Natural killer cell (primary cell): ENCODE results near the gene VAMP1. TPM values are rescaled to one million over a fixed set of nuclear protein-coding genes. Genes with fewer than 3 reads are reported as not detected.

Experiments
- ATAC-seq, 3 donors: fragments of 150-1000 bp in 2 of 3; fragments of 200-7000 bp in 1 of 3; cut with Tn5 transposase; 1 replicate in 1 of 3; 2 replicates in 2 of 3; pipeline ENCODE4 v1.10.0; 2021; ENCODE audit warnings: mild to moderate bottlenecking in 2 of 3, moderate library complexity in 2 of 3
- DNase-seq, 2 donors: peaks; one replicate each; pipeline versions ENCODE4 v3.0.0 to v3.0.0-alpha.2; 2013 to 2021; ENCODE audit warnings: mixed read lengths in 1 of 2
- H3K27ac ChIP-seq: one replicate; pipeline ENCODE4 v1.5.1; 2013; ENCODE audit warnings: mild to moderate bottlenecking, low read length
- H3K27me3 ChIP-seq: one replicate; pipeline ENCODE4 v1.6.1; 2013; ENCODE audit warnings: low read length; ENCODE audit not compliant: control insufficient read depth, insufficient read depth
- H3K36me3 ChIP-seq: one replicate; pipeline ENCODE4 v1.6.1; 2013; ENCODE audit warnings: low read length; ENCODE audit not compliant: control insufficient read depth, insufficient read depth
- H3K4me1 ChIP-seq: one replicate; pipeline ENCODE4 v1.6.1; 2013; ENCODE audit warnings: low read length; ENCODE audit not compliant: control insufficient read depth, insufficient read depth
- H3K4me3 ChIP-seq: one replicate; pipeline ENCODE4 v1.5.1; 2013; ENCODE audit warnings: low read length
- H3K9me3 ChIP-seq: one replicate; pipeline ENCODE4 v1.6.1; 2013; ENCODE audit warnings: low read length; ENCODE audit not compliant: control insufficient read depth, insufficient read depth
- H3K27ac Mint-ChIP-seq, 2 donors: one replicate each; pipeline ENCODE4 v1.8.0; 2022; ENCODE audit warnings: mild to moderate bottlenecking in 2 of 2, mixed read lengths in 2 of 2, moderate library complexity in 1 of 2
- H3K27me3 Mint-ChIP-seq, 2 donors: one replicate each; pipeline ENCODE4 v1.8.0; 2022; ENCODE audit warnings: low read depth in 2 of 2, mixed read lengths in 2 of 2
- H3K36me3 Mint-ChIP-seq: one replicate; pipeline ENCODE4 v1.8.0; 2022; ENCODE audit warnings: mixed read lengths
- H3K4me1 Mint-ChIP-seq, 2 donors: one replicate each; pipeline ENCODE4 v1.8.0; 2022; ENCODE audit warnings: mixed read lengths in 2 of 2
- H3K4me3 Mint-ChIP-seq: one replicate; pipeline ENCODE4 v1.8.0; 2022; ENCODE audit warnings: mild to moderate bottlenecking, moderate library complexity, mixed read lengths
- H3K9me3 Mint-ChIP-seq, 2 donors: one replicate each; pipeline ENCODE4 v1.8.0; 2022; ENCODE audit warnings: mixed read lengths in 2 of 2
- CTCF ChIP-seq: fragments of 200-600 bp; IDR thresholded peaks from one replicate; pipeline ENCODE4 v1.8.0; 2022; ENCODE audit warnings: antibody characterized with exemption
- WGBS: methylation state at CpG from one replicate; pipeline ENCODE4 v1.1.7; 2013; ENCODE audit warnings: missing lambda C conversion rate; ENCODE audit not compliant: insufficient coverage; 5-methylcytosine and 5-hydroxymethylcytosine counted together
- intact Hi-C: fragments of 100-400 bp; cut with micrococcal nuclease; formaldehyde crosslinking; loops from one replicate; pipeline ENCODE4 v1.14.2; 2022
- total RNA-seq, 4 donors: library from RNA; stranded (reverse); fragments of 120-200 nt in 1 of 4; gene quantifications; one replicate each; pipeline versions ENCODE4 v1.2.3 to v1.2.4, GENCODE V29; 2013 to 2022

Gene VAMP1
- total RNA-seq, 3 donors from 2014 or later (not counting 1 experiment from before 2014, with no cell fraction given) = 81.0 to 84.3 (median 83.8) TPM

- H3K4me1 Mint-ChIP-seq = peaks cover 0 to 26% of the 10 kb centered on the region in 2 donors
These were observed 46.5 kb downstream of the VAMP1 start for GRCh38 chr12:6424008-6424347.

GRCh38 chr12:6423267-6424007 lies 47.0 kb downstream of the VAMP1 start:
- Mint-ChIP-seq H3K27me3 (no peaks in the 10 kb centered on the region), H3K4me3 (no peak overlapping the region), H3K9me3 (no peaks in the 10 kb centered on the region), H3K36me3 (no peaks in the 10 kb centered on the region), H3K4me1 (peaks cover 0 to 26% of the 10 kb centered on the region in 2 donors), H3K27ac (peak overlapping the region in 1 of 2 donors; percentile 68)
- no peaks in the 10 kb centered on the region for H3K27me3 ChIP-seq
- 11% methylated on average over 9 of the region's 9 CpGs for WGBS
- H3K27ac ChIP-seq = no peak overlapping the region
- TF ChIP-seq CTCF = peak; percentile 79
- H3K4me1 ChIP-seq = peaks cover 32% of the 10 kb centered on the region
- intact Hi-C loops = loop anchor here (1.0 to 2.0 kb wide), 4 partner anchors 42 to 115 kb away; partner anchors contain the start of gene MRPL51
- DNase-seq (peak; percentile 61 to 95), ATAC-seq (peak; percentile 91 to 96 (median 93))
- no peaks in the 10 kb centered on the region for H3K9me3 ChIP-seq
- H3K36me3 ChIP-seq = no peaks in the 10 kb centered on the region
- no peak overlapping the region for H3K4me3 ChIP-seq

More at GRCh38 chr12:6424008-6424347, 46.5 kb downstream of the VAMP1 start:
- Mint-ChIP-seq H3K9me3 (no peaks in the 10 kb centered on the region), H3K4me3 (no peak overlapping the region), H3K27ac (peak overlapping the region in 1 of 2 donors; percentile 68), H3K27me3 (no peaks in the 10 kb centered on the region), H3K36me3 (no peaks in the 10 kb centered on the region)
- Histone ChIP-seq H3K4me1 (peaks cover 32% of the 10 kb centered on the region), H3K9me3 (no peaks in the 10 kb centered on the region), H3K4me3 (no peak overlapping the region), H3K36me3 (no peaks in the 10 kb centered on the region), H3K27me3 (no peaks in the 10 kb centered on the region), H3K27ac (no peak overlapping the region)
- TF ChIP-seq CTCF = no peak
- ATAC-seq = no peak
- intact Hi-C loops = no loop called here
- DNase-seq = no peak
- 56% methylated on average over 6 of the region's 6 CpGs for WGBS

- H3K27ac Mint-ChIP-seq = no peak overlapping the region
These were observed 50.1 kb downstream of the VAMP1 start for GRCh38 chr12:6420364-6420763.

More at GRCh38 chr12:6420364-6420763, 50.1 kb downstream of the VAMP1 start:
- DNase-seq (no peak), ATAC-seq (no peak)
- Histone ChIP-seq H3K27me3 (no peaks in the 10 kb centered on the region), H3K4me1 (peaks cover 9% of the 10 kb centered on the region), H3K36me3 (no peaks in the 10 kb centered on the region), H3K9me3 (no peaks in the 10 kb centered on the region), H3K4me3 (no peak overlapping the region), H3K27ac (no peak overlapping the region)
- H3K27me3 Mint-ChIP-seq = peaks cover 0 to 5% of the 10 kb centered on the region in 2 donors
- H3K4me1 Mint-ChIP-seq = peaks cover 0 to 9% of the 10 kb centered on the region in 2 donors
- no peaks in the 10 kb centered on the region for H3K9me3 Mint-ChIP-seq
- no peak for TF ChIP-seq CTCF
- no peaks in the 10 kb centered on the region for H3K36me3 Mint-ChIP-seq
- intact Hi-C loops = no loop called here
- H3K4me3 Mint-ChIP-seq = no peak overlapping the region
- 100% methylated on average over 1 of the region's 4 CpGs for whole genome bisulfite sequencing
